VCaP (cell line): ENCODE measurements around the gene DIPK1A.

Experiments
- H3K27ac ChIP-seq: fragments of 450-650 bp; 2 replicates; pipeline ENCODE4 v1.5.1; 2017
- CTCF ChIP-seq: fragments of 450-650 bp; conservative IDR thresholded peaks from 2 replicates; pipeline ENCODE4 v1.5.1; 2017; ENCODE audit warnings: mild to moderate bottlenecking, moderate library complexity

Gene DIPK1A

DNA sequence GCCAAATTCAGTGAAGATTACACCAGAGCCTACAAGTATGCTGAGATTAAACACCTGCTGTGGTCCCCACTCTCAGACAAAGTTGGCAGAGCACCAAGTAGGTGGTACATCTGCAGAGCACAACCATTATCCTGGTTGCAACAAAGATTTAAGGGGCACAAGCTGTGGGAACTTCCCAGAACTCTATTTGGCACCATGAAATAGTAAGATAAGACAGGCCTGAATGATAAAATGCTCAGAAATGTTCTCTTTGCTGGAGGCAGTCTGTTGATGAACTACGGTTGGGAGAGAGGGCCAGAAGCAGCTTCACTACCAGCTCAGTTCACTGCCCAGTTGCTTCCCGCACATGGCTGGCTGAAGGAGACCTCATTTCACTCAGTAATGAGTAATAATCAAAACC is 109.5 kb downstream of the DIPK1A start:
- H3K27ac ChIP-seq, result no peak overlapping the region
- TF ChIP-seq CTCF, result no peak

DNA sequence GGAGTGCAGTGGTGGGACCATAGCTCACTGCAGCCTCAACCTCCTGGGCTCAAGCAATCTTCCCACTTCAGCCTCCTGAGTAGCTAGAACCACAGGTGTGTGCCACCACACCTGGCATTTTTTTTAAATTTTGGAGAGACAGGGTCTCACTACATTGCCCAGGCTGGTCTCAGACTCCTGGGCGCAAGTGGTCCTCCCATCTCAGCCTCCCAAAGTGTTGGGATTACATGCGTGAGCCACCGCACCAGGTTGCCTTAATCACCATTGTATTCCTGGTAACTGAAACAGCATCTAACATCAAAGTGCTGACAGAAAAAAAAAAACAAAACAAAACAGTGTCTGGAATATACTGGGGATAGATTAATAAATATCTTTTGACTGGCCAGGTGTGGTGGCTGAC is 111.2 kb downstream of the DIPK1A start:
- TF ChIP-seq CTCF, result no peak

GRCh38 chr1:92848201-92848600 is 113.1 kb downstream of the DIPK1A start:
- no peak for TF ChIP-seq CTCF
- peak overlapping the region; percentile 43 for H3K27ac ChIP-seq

More for the DNA sequence above, 111.2 kb downstream of the DIPK1A start:
- 0 out of 2 replicates have a peak overlapping the region, but pooled peaks have one; percentile 43 for H3K27ac ChIP-seq

GRCh38 chr1:92845908-92846307 is 115.4 kb downstream of the DIPK1A start:
- no peak for TF ChIP-seq CTCF

DNA sequence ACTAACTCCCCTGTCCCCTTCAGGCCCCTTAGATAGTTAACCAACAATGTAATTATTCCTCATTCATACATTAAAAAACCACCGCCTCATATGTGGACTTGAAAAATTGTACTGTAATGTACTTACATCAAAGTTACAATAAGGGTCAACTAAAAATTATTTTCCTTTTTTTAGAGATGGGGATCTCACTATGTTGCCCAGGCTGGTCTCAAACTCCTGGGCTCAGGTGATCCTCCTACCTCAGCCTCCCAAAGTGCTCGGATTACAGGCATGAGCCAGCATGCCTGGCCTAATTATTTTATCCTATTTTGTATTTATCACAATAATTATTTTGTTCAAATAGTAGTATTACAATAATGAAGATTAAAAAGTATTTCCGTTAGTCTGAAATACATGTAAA is 116.8 kb downstream of the DIPK1A start:
- TF ChIP-seq CTCF, result no peak
- H3K27ac ChIP-seq, result no peak overlapping the region

More at GRCh38 chr1:92845908-92846307, 115.4 kb downstream of the DIPK1A start:
- no peak overlapping the region for H3K27ac ChIP-seq

- H3K27ac ChIP-seq, result no peak overlapping the region
- TF ChIP-seq CTCF, result no peak
These were observed 117.6 kb downstream of the DIPK1A start for GRCh38 chr1:92843429-92844352.

DNA sequence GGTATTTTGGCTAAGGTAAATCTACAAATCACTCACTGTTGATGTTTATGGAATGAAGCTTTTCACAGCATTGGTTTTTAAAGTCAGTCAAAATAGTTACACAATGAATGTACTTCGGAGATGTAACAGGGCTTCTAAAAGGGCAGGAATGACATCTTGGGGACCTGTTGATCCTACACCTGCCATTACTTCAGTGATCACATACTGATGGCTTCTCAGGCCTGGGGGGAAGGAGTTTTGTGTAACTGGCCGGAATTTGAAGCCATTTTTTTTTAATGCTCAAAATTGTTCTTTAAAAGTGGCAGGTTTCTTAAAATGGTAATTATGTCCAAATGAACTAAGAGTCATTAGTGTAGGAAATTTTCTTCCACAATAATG is 118.2 kb downstream of the DIPK1A start:
- H3K27ac ChIP-seq, result no peak overlapping the region
- TF ChIP-seq CTCF, result no peak
